Stomach (tissue), 9 donors: Measurements from ENCODE around the gene RNASE7. TPM values are rescaled to one million over a fixed set of nuclear protein-coding genes. Genes with fewer than 3 reads are reported as not detected.
A peak's percentile ranks its signal among the peaks of the same experiment; 100 is the strongest.

Experiments used
- DNase-seq, 2 donors: peaks; one replicate each; pipeline versions ENCODE4 v3.0.0 to v3.0.0-alpha.2; 2013 to 2019
- H3K27ac ChIP-seq, 5 donors: fragments of 200-600 bp in 4 of 5; sonication (generic) in 4 of 5; one replicate each; pipeline ENCODE4 v1.5.1; 2013 to 2019; ENCODE audit warnings: mild to moderate bottlenecking in 1 of 5, moderate library complexity in 1 of 5
- H3K27me3 ChIP-seq, 3 donors: fragments of 200-600 bp; sonication (generic); one replicate each; pipeline ENCODE4 v1.5.1; 2017 to 2019; ENCODE audit warnings: mixed run types in 1 of 3
- H3K36me3 ChIP-seq, 4 donors: fragments of 200-600 bp; sonication (generic); 1 replicate in 3 of 4; 2 replicates in 1 of 4; pipeline ENCODE4 v1.5.1; 2016 to 2019
- H3K4me1 ChIP-seq, 4 donors: fragments of 200-600 bp; sonication (generic); one replicate each; pipeline ENCODE4 v1.5.1; 2016 to 2019
- H3K4me3 ChIP-seq, 4 donors: fragments of 200-600 bp; sonication (generic) in 3 of 4; one replicate each; pipeline ENCODE4 v1.5.1; 2016 to 2019; ENCODE audit warnings: mild to moderate bottlenecking in 1 of 4
- H3K9me3 ChIP-seq, 4 donors: fragments of 200-600 bp; sonication (generic); one replicate each; pipeline ENCODE4 v1.5.1; 2016 to 2019
- EP300 ChIP-seq: sonication (generic); formaldehyde crosslinking; IDR thresholded peaks from one replicate; pipeline ENCODE4 v1.6.1; 2017; ENCODE audit warnings: antibody characterized with exemption
- POLR2A ChIP-seq, 4 donors: fragments of 450-650 bp; IDR thresholded peaks; one replicate each; pipeline ENCODE4 v1.6.1; 2016; ENCODE audit warnings: antibody characterized with exemption in 4 of 4, control low read depth in 2 of 4, mild to moderate bottlenecking in 1 of 4, moderate library complexity in 1 of 4
- POLR2AphosphoS5 ChIP-seq, 3 donors: sonication (generic); formaldehyde crosslinking; IDR thresholded peaks; one replicate each; pipeline ENCODE4 v1.6.1; 2016; ENCODE audit warnings: antibody characterized with exemption in 3 of 3
- WGBS, 5 donors: extraction: QIAGEN DNeasy Blood & Tissue Kit in 3 of 5; methylation state at CpG; one replicate each; pipeline versions ENCODE4 v1.1.5 to v1.1.7; 2013 to 2018; 5-methylcytosine and 5-hydroxymethylcytosine counted together
- intact Hi-C: fragments of 100-400 bp; cut with DNase I; formaldehyde crosslinking; loops from one replicate; pipeline ENCODE4 v1.15.1; 2023; ENCODE audit warnings: low total_unique reads
- polyA plus RNA-seq, 3 donors: library from polyadenylated mRNA; stranded (reverse); fragments of 200-250 nt; gene quantifications; one replicate each; pipeline ENCODE4 v1.2.3, GENCODE V29; 2013
- total RNA-seq, 5 donors: library from RNA; depleted of rRNA; stranded (reverse); fragments of >200 nt; gene quantifications; one replicate each; pipeline versions ENCODE4 v1.1.0 to v1.2.3, GENCODE V29; 2014 to 2016
- TF ChIP-seq, protein P1 (sequence below), 7 experiments: fragments of 450-650 bp in 4 of 7; fragments of 200-600 bp in 3 of 7; sonication (generic) in 3 of 7; IDR thresholded peaks; one replicate each; pipeline ENCODE4 v1.5.1; 2016 to 2019; ENCODE audit warnings: antibody characterized with exemption in 7 of 7, control low read depth in 2 of 7, mild to moderate bottlenecking in 1 of 7
- donor health status: healthy with polysubstance abuse.
- donor health status: Bipolar disorder and iron deficiency.
- donor health status: healthy.

The RNASE7 gene
- total and polyA plus RNA-seq, 8 donors, result 0.58 to 2.6 TPM; not detected in 6

DNA sequence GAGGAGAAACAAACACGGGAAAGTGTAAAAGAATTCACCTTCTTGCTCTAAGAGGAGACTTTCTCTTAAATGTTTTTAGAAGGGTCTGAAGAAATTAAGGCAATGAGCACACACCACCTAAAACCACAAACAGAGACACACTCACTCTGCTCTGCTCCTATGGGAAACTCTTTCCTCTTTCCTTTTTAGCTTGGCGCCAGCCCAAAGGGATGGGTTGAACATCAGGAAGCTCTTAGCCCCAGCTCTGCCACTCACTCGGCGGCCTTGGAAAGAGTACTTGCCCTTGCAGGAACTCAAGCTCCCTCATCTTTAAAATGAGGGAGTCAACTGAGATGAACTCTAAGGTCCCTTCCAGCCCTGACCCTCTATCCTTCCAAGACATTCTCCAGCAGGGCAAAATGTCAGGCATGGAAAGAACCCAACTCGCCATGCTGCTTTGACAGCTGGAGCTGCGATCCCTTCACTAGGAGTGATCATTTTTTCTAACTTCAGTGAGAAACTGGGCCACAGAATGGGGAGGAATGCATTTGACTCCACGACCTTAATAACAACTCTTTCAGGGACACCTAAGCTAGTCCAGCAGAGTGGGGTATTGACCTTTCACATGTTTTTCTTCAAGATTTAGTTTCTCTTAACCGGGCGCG lies 14.5 kb downstream of the RNASE7 start:
- Histone ChIP-seq H3K4me3 (no peak overlapping the region), H3K4me1 (peaks cover 3 to 38% (median 20%) of the 10 kb centered on the region in 4 donors), H3K36me3 (no peaks in the 10 kb centered on the region), H3K27ac (no peak overlapping the region), H3K27me3 (no peaks in the 10 kb centered on the region), H3K9me3 (no peaks in the 10 kb centered on the region)
- DNase-seq, result no peak
- intact Hi-C loops, result no loop called here
- WGBS, 5 donors, result 79 to 90% (median 87%) methylated on average over 10 of the region's 10 CpGs
- TF ChIP-seq EP300 (no peak), POLR2A (IDR thresholded peaks at IDR 0.05) (no peak), POLR2AphosphoS5 (IDR thresholded peaks at IDR 0.05) (no peak)
- TF ChIP-seq, protein P1, sequence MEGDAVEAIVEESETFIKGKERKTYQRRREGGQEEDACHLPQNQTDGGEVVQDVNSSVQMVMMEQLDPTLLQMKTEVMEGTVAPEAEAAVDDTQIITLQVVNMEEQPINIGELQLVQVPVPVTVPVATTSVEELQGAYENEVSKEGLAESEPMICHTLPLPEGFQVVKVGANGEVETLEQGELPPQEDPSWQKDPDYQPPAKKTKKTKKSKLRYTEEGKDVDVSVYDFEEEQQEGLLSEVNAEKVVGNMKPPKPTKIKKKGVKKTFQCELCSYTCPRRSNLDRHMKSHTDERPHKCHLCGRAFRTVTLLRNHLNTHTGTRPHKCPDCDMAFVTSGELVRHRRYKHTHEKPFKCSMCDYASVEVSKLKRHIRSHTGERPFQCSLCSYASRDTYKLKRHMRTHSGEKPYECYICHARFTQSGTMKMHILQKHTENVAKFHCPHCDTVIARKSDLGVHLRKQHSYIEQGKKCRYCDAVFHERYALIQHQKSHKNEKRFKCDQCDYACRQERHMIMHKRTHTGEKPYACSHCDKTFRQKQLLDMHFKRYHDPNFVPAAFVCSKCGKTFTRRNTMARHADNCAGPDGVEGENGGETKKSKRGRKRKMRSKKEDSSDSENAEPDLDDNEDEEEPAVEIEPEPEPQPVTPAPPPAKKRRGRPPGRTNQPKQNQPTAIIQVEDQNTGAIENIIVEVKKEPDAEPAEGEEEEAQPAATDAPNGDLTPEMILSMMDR (IDR thresholded peaks at IDR 0.05), result no peak

DNA sequence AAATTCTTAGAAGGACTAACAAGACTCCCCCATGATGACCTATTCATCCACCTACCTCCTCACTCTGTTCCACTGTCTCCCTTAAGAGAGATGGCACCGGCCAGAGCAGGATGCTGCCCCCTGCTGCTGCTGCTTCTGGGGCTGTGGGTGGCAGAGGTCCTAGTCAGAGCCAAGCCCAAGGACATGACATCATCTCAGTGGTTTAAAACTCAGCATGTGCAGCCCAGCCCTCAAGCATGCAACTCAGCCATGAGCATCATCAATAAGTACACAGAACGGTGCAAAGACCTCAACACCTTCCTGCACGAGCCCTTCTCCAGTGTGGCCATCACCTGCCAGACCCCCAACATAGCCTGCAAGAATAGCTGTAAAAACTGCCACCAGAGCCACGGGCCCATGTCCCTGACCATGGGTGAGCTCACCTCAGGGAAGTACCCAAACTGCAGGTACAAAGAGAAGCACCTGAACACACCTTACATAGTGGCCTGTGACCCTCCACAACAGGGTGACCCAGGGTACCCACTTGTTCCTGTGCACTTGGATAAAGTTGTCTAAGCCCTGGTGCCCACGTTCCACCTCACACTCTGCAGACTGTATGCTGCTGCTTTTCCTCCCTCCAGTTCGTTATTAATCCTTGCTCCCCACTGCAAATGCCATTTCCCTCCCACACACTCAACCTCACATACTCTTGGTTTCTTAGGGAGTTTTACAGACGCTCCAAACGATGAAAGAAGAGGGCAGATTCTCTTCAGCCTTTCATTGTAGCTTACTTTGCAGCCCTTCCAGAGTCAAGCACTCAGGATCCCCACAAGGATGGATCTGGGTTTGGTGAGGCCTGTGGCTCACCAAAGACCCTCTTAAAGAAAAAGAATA lies 15.9 kb downstream of the RNASE7 start, which contains the start of gene RNASE8:
Gene RNASE8, plus strand, starts transcription at position 20 of the 873 bp plus-strand sequence. Its CDS starts 71 bp downstream, at position 91.
- Histone ChIP-seq H3K36me3 (no peaks in the 10 kb centered on the region), H3K9me3 (no peaks in the 10 kb centered on the region), H3K27me3 (no peaks in the 10 kb centered on the region), H3K27ac (no peak within 1 kb of the TSS), H3K4me1 (peaks cover 3 to 39% (median 20%) of the 10 kb centered on the region in 4 donors), H3K4me3 (no peak within 1 kb of the TSS)
- no peak for DNase-seq
- intact Hi-C loops, result no loop called here
- TF ChIP-seq POLR2A (IDR thresholded peaks at IDR 0.05), result no peak
- WGBS, 5 donors, result 71 to 83% (median 79%) methylated on average over 6 to 8 of the region's 8 CpGs

DNA sequence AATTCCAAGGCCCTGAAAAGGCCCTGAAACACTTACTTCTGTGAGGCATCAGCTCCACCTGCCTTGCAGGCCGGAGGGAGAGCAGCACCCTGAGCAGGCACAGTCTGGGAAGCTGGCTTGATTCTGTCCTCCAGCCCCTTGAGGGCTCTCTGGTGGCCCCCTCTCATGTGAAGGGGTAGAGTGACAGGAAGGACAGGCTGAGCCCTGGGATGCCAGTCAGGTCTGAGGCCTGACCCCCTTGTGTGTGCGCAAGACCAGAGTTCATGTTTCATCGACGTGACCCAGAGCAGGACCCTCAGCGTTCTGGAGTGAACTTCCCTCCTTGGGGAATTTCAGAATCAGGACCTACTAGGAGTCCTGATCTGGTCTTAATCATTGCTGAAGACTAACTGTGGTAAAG lies 16.7 kb downstream of the RNASE7 start:
- TF ChIP-seq EP300 (no peak), POLR2A (IDR thresholded peaks at IDR 0.05) (no peak), POLR2AphosphoS5 (IDR thresholded peaks at IDR 0.05) (no peak)
- TF ChIP-seq, protein P1 (IDR thresholded peaks at IDR 0.05), result no peak
- Histone ChIP-seq H3K36me3 (no peaks in the 10 kb centered on the region), H3K4me1 (peaks cover 3 to 39% (median 19%) of the 10 kb centered on the region in 4 donors), H3K27ac (no peak overlapping the region), H3K27me3 (no peaks in the 10 kb centered on the region), H3K9me3 (no peaks in the 10 kb centered on the region), H3K4me3 (no peak overlapping the region)
- no peak for DNase-seq
- intact Hi-C loops, result no loop called here
- 83 to 92% (median 88%) methylated on average over 5 of the region's 5 CpGs for WGBS, 5 donors

DNA sequence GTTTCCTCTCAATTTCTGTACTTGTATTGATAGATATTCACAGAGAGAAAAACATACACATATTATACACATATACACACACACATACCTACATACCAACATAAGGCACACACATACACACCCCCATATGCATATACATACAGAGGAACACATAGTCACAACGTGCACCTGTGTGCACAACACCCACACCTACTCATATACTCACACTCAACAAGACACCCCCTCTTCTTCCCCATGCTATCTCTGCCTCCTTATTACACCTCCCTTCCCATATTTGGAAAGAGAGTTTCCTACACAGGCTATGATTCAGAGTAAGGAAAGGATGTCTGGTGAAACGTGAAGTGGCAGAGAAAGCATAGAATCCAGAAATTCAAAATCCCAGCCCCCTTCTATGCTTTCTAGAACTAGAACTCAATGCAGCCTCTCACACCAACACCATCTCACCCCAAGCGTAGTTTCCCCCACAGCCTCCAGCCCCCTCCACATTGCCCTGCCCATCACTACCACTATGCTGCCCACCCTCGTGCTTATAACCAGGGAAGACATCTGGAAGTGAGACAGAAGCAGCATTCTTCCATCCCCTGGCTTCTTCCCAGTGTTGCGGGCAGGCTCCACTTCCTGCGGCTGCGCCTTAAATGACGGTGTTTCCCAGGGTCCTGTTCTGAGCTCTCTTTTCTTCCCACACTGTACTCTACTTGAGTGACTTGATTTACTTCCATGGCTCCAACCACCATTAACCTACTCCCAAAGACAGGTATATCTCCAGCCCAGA lies 17.9 kb downstream of the RNASE7 start:
- TF ChIP-seq POLR2AphosphoS5 (IDR thresholded peaks at IDR 0.05), result no peak
- TF ChIP-seq, protein P1 (IDR thresholded peaks at IDR 0.05), result no peak
- TF ChIP-seq POLR2A (IDR thresholded peaks at IDR 0.05), result no peak
- no peak for TF ChIP-seq EP300
- H3K36me3 ChIP-seq, result no peaks in the 10 kb centered on the region
- H3K9me3 ChIP-seq, result no peaks in the 10 kb centered on the region
- peaks cover 3 to 28% (median 14%) of the 10 kb centered on the region in 4 donors for H3K4me1 ChIP-seq
- H3K27ac ChIP-seq, result no peak overlapping the region
- DNase-seq, result peak in 1 of 2 donors; percentile 37
- no peak overlapping the region for H3K4me3 ChIP-seq
- intact Hi-C loops, result no loop called here
- H3K27me3 ChIP-seq, result no peaks in the 10 kb centered on the region
- WGBS, 5 donors, result 70 to 80% (median 78%) methylated on average over 8 of the region's 8 CpGs
